ENCODE results near the gene ATP8A2.

GRCh38 chr13:25678398-25678797 is 306.6 kb downstream of the ATP8A2 start:
- no peak for TF ChIP-seq ZNF274 (IDR thresholded peaks at IDR 0.05; ENCODE audit: insufficient read depth, insufficient read length)
- no peak for TF ChIP-seq POLR2A (IDR thresholded peaks at IDR 0.05; ENCODE audit: low read depth, low read length)
- no peak for TF ChIP-seq ATF2 (IDR thresholded peaks at IDR 0.05; ENCODE audit: low read length)
- TF ChIP-seq SUZ12 (IDR thresholded peaks at IDR 0.05; ENCODE audit: unreplicated experiment) = no peak
- TF ChIP-seq CTCF (IDR thresholded peaks at IDR 0.05 in 2 of 3, conservative IDR thresholded peaks at IDR 0.05 in 1 of 3; ENCODE audit: control insufficient read depth in 2 of 3, extremely low read depth in 1 of 3, insufficient read depth in 1 of 3, low read depth in 3 of 3, low read length in 3 of 3) = no peak

Data from GM12878 (cell line).